SK-N-SH treated with all-trans-retinoic acid at 6 μM for 48 hours (cell line): Measurements from ENCODE around the gene RAB5A.

ENCODE experiments used
- ATAC-seq: fragments of 200-7000 bp; cut with Tn5 transposase; 3 replicates; pipeline ENCODE4 v1.9.1; 2020; ENCODE audit warnings: mild to moderate bottlenecking, moderate library complexity
- ARNTL ChIP-seq: fragments of 450-650 bp; formaldehyde crosslinking; IDR thresholded peaks from 2 replicates; pipeline ENCODE4 v1.5.0; 2020; ENCODE audit warnings: low read depth, mild to moderate bottlenecking, moderate library complexity, borderline replicate concordance
- ESRRG ChIP-seq: fragments of 250-450 bp; sonication (Bioruptor Pico); IDR thresholded peaks from 2 replicates; pipeline ENCODE4 v1.6.1; 2021; ENCODE audit warnings: mild to moderate bottlenecking
- GLIS3 ChIP-seq: fragments of 250-450 bp; sonication (Bioruptor Pico); IDR thresholded peaks from 2 replicates; pipeline ENCODE4 v1.5.0; 2020; ENCODE audit warnings: mild to moderate bottlenecking, moderate library complexity
- ISL1 ChIP-seq: fragments of 250-450 bp; sonication (Bioruptor Pico); IDR thresholded peaks from 2 replicates; pipeline ENCODE4 v2.1.2; 2022; ENCODE audit warnings: mild to moderate bottlenecking, moderate library complexity
- PATZ1 ChIP-seq: fragments of 250-450 bp; sonication (Bioruptor Pico); IDR thresholded peaks from 2 replicates; pipeline ENCODE4 v1.8.0; 2020; ENCODE audit warnings: mild to moderate bottlenecking, moderate library complexity, borderline replicate concordance
- PPARA ChIP-seq: fragments of 250-450 bp; sonication (Bioruptor Pico); IDR thresholded peaks from 2 replicates; pipeline ENCODE4 v1.5.0; 2020; ENCODE audit warnings: mild to moderate bottlenecking, borderline replicate concordance
- SNAI2 ChIP-seq: fragments of 250-450 bp; sonication (Bioruptor Pico); IDR thresholded peaks from 2 replicates; pipeline ENCODE4 v1.5.0; 2020; ENCODE audit warnings: mild to moderate bottlenecking, moderate library complexity
- TCF4 ChIP-seq: fragments of 250-450 bp; sonication (Bioruptor Pico); IDR thresholded peaks from 2 replicates; pipeline ENCODE4 v1.8.0; 2021; ENCODE audit warnings: mild to moderate bottlenecking, moderate library complexity, borderline replicate concordance
- TOX ChIP-seq: fragments of 250-450 bp; sonication (Bioruptor Pico); IDR thresholded peaks from 2 replicates; pipeline ENCODE4 v1.8.0; 2021; ENCODE audit warnings: mild to moderate bottlenecking, moderate library complexity, borderline replicate concordance
- ZC3H10 ChIP-seq: fragments of 250-450 bp; sonication (Bioruptor Pico); IDR thresholded peaks from 2 replicates; pipeline ENCODE4 v1.5.1; 2021; ENCODE audit warnings: mild to moderate bottlenecking, moderate library complexity
- ZFP3 ChIP-seq: fragments of 250-450 bp; sonication (Bioruptor Pico); IDR thresholded peaks from 2 replicates; pipeline ENCODE4 v1.5.0; 2020; ENCODE audit warnings: mild to moderate bottlenecking, moderate library complexity
- ZFP30 ChIP-seq: fragments of 450-650 bp; formaldehyde crosslinking; IDR thresholded peaks from 2 replicates; pipeline ENCODE4 v1.5.0; 2022; ENCODE audit warnings: mild to moderate bottlenecking, moderate library complexity
- ZNF565 ChIP-seq: fragments of 450-650 bp; formaldehyde crosslinking; conservative IDR thresholded peaks from 2 replicates; pipeline ENCODE4 v1.5.0; 2020; ENCODE audit warnings: low read depth, mild to moderate bottlenecking, moderate library complexity
- ZNF70 ChIP-seq: fragments of 450-650 bp; formaldehyde crosslinking; IDR thresholded peaks from 2 replicates; pipeline ENCODE4 v1.5.0; 2020; ENCODE audit warnings: mild to moderate bottlenecking, moderate library complexity
- ZNF8 ChIP-seq: fragments of 450-650 bp; formaldehyde crosslinking; IDR thresholded peaks from 2 replicates; pipeline ENCODE4 v1.5.0; 2020; ENCODE audit warnings: mild to moderate bottlenecking, moderate library complexity
- TF ChIP-seq, protein P1 (sequence below): fragments of 250-450 bp; sonication (Bioruptor Pico); IDR thresholded peaks from 2 replicates; pipeline ENCODE4 v1.8.0; 2021; ENCODE audit warnings: low read depth, mild to moderate bottlenecking, moderate library complexity, borderline replicate concordance
- TF ChIP-seq, protein P2 (sequence below): fragments of 250-450 bp; sonication (Bioruptor Pico); IDR thresholded peaks from 2 replicates; pipeline ENCODE4 v1.5.1; 2021; ENCODE audit warnings: mild to moderate bottlenecking, moderate library complexity
- TF ChIP-seq, protein P3 (sequence below): fragments of 250-450 bp; sonication (Bioruptor Pico); IDR thresholded peaks from 2 replicates; pipeline ENCODE4 v1.5.0; 2020; ENCODE audit warnings: mild to moderate bottlenecking, moderate library complexity

The RAB5A gene

DNA sequence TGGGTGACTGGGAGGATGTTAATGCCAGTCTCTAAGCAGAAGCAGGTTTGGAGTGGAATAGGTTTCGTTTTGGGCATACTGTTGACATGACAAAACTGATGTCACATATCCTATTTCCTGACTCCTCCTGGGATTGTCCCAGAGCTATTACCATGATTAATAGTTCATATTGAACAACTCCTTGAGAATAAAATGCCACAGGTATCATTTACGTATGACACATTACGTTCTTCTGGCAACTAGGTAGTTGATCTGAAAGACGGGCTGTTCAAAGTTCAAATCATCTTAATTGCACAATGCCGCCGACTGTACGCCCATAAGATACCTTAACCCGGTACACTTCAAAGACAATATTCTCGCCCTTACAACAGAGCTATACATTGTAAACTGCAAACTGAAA is 1.4 kb upstream of the RAB5A start:
- no peak for ATAC-seq
- TF ChIP-seq ZFP3 (CRISPR knock-in tag): no peak
- TF ChIP-seq, protein P1, sequence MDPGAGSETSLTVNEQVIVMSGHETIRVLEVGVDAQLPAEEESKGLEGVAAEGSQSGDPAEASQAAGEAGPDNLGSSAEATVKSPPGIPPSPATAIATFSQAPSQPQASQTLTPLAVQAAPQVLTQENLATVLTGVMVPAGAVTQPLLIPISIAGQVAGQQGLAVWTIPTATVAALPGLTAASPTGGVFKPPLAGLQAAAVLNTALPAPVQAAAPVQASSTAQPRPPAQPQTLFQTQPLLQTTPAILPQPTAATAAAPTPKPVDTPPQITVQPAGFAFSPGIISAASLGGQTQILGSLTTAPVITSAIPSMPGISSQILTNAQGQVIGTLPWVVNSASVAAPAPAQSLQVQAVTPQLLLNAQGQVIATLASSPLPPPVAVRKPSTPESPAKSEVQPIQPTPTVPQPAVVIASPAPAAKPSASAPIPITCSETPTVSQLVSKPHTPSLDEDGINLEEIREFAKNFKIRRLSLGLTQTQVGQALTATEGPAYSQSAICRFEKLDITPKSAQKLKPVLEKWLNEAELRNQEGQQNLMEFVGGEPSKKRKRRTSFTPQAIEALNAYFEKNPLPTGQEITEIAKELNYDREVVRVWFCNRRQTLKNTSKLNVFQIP: no peak
- TF ChIP-seq, protein P2, sequence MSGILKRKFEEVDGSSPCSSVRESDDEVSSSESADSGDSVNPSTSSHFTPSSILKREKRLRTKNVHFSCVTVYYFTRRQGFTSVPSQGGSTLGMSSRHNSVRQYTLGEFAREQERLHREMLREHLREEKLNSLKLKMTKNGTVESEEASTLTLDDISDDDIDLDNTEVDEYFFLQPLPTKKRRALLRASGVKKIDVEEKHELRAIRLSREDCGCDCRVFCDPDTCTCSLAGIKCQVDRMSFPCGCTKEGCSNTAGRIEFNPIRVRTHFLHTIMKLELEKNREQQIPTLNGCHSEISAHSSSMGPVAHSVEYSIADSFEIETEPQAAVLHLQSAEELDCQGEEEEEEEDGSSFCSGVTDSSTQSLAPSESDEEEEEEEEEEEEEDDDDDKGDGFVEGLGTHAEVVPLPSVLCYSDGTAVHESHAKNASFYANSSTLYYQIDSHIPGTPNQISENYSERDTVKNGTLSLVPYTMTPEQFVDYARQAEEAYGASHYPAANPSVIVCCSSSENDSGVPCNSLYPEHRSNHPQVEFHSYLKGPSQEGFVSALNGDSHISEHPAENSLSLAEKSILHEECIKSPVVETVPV (CRISPR knock-in tag): no peak
- no peak for TF ChIP-seq ISL1 (CRISPR knock-in tag)
- no peak for TF ChIP-seq TCF4 (CRISPR knock-in tag)
- no peak for TF ChIP-seq GLIS3 (CRISPR knock-in tag)
- no peak for TF ChIP-seq SNAI2 (CRISPR knock-in tag)
- TF ChIP-seq TOX (CRISPR knock-in tag): no peak
- no peak for TF ChIP-seq PPARA (CRISPR knock-in tag)
- TF ChIP-seq, protein P3, sequence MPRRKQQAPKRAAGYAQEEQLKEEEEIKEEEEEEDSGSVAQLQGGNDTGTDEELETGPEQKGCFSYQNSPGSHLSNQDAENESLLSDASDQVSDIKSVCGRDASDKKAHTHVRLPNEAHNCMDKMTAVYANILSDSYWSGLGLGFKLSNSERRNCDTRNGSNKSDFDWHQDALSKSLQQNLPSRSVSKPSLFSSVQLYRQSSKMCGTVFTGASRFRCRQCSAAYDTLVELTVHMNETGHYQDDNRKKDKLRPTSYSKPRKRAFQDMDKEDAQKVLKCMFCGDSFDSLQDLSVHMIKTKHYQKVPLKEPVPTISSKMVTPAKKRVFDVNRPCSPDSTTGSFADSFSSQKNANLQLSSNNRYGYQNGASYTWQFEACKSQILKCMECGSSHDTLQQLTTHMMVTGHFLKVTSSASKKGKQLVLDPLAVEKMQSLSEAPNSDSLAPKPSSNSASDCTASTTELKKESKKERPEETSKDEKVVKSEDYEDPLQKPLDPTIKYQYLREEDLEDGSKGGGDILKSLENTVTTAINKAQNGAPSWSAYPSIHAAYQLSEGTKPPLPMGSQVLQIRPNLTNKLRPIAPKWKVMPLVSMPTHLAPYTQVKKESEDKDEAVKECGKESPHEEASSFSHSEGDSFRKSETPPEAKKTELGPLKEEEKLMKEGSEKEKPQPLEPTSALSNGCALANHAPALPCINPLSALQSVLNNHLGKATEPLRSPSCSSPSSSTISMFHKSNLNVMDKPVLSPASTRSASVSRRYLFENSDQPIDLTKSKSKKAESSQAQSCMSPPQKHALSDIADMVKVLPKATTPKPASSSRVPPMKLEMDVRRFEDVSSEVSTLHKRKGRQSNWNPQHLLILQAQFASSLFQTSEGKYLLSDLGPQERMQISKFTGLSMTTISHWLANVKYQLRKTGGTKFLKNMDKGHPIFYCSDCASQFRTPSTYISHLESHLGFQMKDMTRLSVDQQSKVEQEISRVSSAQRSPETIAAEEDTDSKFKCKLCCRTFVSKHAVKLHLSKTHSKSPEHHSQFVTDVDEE (CRISPR knock-in tag): no peak
- TF ChIP-seq ESRRG (CRISPR knock-in tag): no peak

- TF ChIP-seq ZFP3 (CRISPR knock-in tag) (no peak), ESRRG (CRISPR knock-in tag) (no peak), TCF4 (CRISPR knock-in tag) (no peak), ZNF8 (CRISPR knock-in tag) (0 out of 2 replicates have a peak, but pooled peaks have one; percentile 14)
- TF ChIP-seq, protein P2 (CRISPR knock-in tag): no peak
- ATAC-seq: peak; percentile 6
These were observed 697 bp upstream of the RAB5A start for GRCh38 chr3:19945969-19946831.

DNA sequence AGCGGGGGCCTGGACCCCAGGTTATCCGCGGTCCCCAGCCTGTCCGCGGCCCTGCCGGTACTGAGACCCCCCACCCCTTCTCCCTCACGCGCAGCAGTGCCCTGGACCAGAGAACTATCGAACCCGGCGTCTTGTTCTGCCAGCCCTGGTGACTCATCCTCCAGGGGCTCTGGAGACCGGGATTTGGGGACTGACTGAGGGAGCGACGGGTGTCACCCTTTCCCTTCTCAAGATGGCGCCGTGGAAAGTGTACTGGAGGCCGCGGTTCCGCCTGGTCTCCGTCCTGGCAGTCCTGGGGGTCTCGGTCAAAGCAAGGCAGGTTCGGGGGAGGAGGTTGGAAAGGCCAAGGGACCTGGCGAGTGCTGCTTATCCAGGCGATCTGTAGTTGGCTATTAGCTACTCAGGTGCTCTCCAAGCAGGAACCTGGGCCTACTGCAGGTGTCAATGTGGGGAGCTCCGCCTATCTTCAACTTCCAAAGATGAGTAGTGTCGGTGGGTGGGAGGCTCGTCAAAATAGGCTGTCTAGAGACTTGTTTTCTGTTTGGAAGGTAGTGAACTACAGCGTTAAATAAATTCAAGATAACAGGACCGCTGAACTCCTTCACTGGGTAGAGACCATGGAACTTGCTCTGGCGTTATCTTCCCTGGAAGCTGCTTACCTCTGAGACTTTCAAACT is 790 bp downstream of the RAB5A start:
- ATAC-seq: peak; percentile 51
- TF ChIP-seq, protein P2 (CRISPR knock-in tag): no peak
- TF ChIP-seq ZFP30 (CRISPR knock-in tag): no peak
- TF ChIP-seq ARNTL (CRISPR knock-in tag): no peak
- no peak for TF ChIP-seq ZNF8 (CRISPR knock-in tag)

GRCh38 chr3:19948226-19948591 is 1.3 kb downstream of the RAB5A start:
- ATAC-seq: no peak
- TF ChIP-seq ZC3H10 (no peak), ZNF565 (CRISPR knock-in tag) (no peak), PATZ1 (no peak), PPARA (CRISPR knock-in tag) (no peak), ZNF70 (CRISPR knock-in tag) (no peak), ZFP3 (CRISPR knock-in tag) (no peak), ZFP30 (CRISPR knock-in tag) (no peak), TOX (CRISPR knock-in tag) (no peak), ESRRG (CRISPR knock-in tag) (no peak), ARNTL (CRISPR knock-in tag) (no peak), GLIS3 (CRISPR knock-in tag) (no peak), TCF4 (CRISPR knock-in tag) (no peak), ISL1 (CRISPR knock-in tag) (no peak)
- TF ChIP-seq, protein P3 (CRISPR knock-in tag): no peak
